GM21576 (cell line): Measurements from ENCODE around the gene TRNAU1AP.
"Not testable (repeated sequence)": the region's sequence is repeated elsewhere in the genome, so short reads cannot be mapped to it uniquely, and the experiment has no call there.

Experiments used
- ATAC-seq: cut with Tn5 transposase; IDR thresholded peaks from one replicate; pipeline ENCODE4 v1.9.1; 2021; ENCODE audit warnings: mild to moderate bottlenecking, moderate library complexity; ENCODE audit not compliant: unreplicated experiment

The TRNAU1AP gene

DNA sequence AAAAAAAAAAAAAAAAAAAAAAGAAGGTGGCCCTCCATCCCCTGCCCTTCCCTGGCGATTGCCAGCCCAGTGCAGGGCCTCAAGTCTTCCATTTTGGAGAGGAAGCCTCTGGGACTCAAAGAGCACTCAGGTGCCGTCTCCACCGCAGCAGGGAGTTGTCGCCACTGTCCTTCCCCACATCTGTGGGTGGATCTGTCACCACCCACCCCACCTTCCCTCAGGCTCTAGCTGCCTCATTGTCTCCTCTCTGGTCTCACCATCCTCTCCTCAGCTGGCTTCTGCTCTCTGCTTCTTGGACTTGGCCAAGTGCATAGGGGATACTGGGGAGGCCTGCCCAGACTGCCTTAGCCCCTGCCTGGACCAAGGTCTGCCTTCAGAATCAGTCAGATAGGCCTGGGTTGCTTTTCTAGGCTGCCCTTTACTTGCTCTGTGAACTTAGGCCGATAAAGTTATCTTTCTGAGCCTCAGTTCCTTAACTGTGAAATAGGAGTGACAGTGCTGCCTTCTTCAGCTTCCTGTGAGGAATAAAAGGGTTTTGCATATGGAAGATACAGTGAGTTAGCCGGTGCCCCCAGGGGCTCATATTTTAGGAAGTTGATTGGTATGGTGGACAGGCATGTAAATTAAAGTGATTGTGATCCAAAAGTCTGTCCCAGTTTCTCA, 31.3 kb upstream of the TRNAU1AP start:
- ATAC-seq, result no peak

GRCh38 chr1:28522537-28522936, 30.3 kb upstream of the TRNAU1AP start:
- not testable (repeated sequence) for ATAC-seq

DNA sequence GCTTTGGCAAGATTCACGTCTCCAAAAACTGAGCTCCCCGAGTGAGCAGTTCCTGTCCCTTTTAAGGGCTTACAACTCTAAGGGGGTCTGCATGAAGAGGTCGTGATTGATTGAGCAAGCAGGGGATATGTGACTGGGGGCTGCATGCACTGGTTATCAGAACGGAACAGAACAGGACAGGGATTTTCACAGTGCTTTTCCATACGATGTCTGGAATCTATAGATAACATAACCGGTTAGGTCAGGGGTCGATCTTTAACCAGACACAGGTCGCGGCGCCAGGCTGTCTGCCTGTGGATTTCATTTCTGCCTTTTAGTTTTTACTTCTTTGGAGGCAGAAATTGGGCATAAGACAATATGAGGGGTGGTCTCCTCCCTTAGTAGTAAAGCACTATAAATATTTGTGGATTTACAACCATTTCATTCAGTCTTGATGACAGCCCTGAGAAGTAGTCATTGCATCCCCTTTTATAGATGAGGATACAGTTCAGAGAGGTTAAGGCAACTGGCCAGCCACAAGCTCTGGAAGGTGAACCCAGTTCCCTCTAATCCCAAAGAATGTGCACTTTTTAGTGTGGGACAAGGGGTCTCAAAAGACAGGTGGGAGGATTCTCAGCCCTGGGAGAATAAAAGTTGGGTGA, 27.8 kb upstream of the TRNAU1AP start:
- ATAC-seq, result not testable (repeated sequence)

GRCh38 chr1:28526886-28527285, 26.0 kb upstream of the TRNAU1AP start:
- ATAC-seq, result no peak

DNA sequence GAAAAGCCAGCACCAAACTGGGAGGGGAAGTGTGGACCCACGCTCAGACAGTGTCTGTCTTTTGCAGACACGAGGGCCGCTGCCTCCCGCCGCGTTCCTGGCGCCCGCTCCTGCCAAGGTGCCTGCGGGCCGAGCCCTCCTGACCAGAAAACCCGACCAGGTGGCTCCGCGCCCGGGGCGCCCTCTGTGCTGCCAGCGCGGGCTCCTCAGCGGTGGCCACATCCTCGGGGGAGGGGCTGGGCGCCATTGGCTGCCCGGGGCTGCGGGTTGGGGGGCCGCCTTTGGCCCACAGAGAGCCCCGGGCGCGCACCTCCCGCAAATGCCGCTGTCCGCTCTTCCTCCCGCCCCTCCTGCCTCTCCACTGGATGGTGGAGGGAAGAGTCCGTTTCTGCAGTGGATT, 22.4 kb upstream of the TRNAU1AP start:
- ATAC-seq, result no peak

DNA sequence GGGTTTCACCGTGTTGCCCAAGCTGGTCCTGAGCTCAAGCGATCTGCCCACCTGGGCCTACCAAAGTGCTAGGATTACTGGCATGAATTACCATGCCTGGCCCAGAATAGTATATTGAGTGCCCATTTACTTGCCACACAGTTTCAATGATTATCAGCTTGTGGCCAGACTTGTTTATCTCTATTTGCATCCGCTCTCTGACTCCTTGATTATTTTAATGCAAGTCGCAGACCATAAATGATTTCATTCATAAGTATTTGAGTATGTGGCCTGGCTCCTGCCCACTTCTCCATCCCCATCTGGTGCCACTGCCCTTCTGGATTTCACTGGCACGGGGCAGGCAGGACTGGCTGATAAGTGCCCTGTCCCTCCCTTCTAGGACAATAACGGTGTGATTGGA, 18.2 kb upstream of the TRNAU1AP start:
- no peak for ATAC-seq

GRCh38 chr1:28535180-28535579, 17.7 kb upstream of the TRNAU1AP start:
- no peak for ATAC-seq

DNA sequence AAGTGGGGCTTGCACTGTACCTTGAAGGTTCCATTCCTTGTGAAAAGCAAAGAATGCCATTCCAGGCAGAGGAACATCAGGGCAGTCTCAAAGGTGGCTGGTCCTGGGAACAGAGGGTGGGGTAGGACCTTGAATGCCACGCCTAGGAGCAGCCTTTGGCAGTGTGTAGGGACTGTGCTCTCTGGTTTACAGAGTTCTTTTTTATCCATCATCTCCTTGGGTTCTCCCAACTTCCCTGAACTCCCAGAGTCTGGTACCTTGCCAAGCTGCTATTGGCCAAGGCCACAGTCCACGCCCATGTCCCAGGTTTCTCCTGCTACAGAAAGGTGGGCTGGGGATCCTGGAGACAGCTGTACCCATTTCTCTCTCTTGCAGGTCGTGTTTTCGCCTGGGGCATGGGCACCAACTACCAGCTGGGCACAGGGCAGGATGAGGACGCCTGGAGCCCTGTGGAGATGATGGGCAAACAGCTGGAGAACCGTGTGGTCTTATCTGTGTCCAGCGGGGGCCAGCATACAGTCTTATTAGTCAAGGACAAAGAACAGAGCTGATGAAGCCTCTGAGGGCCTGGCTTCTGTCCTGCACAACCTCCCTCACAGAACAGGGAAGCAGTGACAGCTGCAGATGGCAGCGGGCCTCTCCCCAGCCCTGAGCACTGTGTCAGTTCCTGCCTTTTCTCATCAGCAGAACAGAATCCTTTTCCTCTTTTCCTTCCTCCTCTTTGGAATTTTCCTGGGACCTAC, 15.3 kb upstream of the TRNAU1AP start:
- ATAC-seq, result no peak

GRCh38 chr1:28538286-28538685, 14.6 kb upstream of the TRNAU1AP start:
- no peak for ATAC-seq

- no peak for ATAC-seq
Observed at GRCh38 chr1:28540651-28541050, 12.2 kb upstream of the TRNAU1AP start.

DNA sequence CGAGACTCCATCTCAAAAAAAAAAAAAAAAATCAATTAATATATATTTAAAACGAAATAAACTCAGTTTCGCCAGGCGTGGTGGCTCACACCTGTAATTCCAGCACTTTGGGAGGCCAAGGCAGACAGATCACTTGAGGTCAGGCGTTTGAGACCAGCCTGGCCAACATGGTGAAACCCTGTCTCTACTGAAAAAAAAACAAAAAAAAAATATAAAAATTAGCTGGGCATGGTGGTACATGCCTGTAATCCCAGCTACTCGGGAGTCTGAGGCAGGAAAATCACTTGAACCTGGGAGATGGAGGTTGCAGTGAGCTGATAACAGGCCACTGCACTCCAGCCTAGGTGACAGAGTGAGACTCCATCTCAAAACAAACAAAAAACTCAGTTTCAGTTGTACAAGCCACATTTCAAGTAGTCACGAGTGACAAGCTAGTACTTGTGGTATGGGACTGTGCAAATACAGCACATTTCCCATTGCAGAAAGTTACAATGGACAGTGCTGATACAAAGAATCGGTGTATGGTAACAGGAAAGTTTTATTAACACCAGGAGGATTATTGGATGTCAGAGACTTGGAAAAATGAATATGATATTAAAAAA, 11.4 kb upstream of the TRNAU1AP start:
- ATAC-seq, result not testable (repeated sequence)

DNA sequence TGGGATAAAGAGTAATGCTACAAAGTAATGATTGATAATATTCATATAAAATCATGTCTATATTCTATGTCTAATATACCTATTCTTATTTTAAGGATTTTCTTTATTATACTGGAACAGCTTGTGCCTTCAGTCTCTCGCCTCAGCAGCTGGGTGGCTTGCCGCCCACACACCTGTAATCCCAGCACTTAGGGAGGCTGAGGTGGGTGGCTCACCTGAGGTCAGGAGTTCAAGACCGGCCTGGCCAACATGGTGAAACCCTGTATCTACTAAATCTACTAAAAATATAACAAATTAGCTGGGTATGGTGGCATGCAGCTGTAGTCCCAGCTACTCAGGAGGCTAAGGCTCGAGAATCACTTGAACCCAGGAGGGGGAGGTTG, 7.6 kb upstream of the TRNAU1AP start:
- no peak for ATAC-seq

GRCh38 chr1:28548318-28548717, 4.6 kb upstream of the TRNAU1AP start:
- ATAC-seq, result no peak

- no peak for ATAC-seq
Observed at GRCh38 chr1:28551381-28551780, 1.5 kb upstream of the TRNAU1AP start.

GRCh38 chr1:28560886-28561285, 8.0 kb downstream of the TRNAU1AP start:
- no peak for ATAC-seq

GRCh38 chr1:28564310-28564709, 11.4 kb downstream of the TRNAU1AP start:
- no peak for ATAC-seq

- ATAC-seq, result no peak
Observed at GRCh38 chr1:28565040-28565439, 12.2 kb downstream of the TRNAU1AP start.

GRCh38 chr1:28565726-28566125, 12.8 kb downstream of the TRNAU1AP start:
- ATAC-seq, result no peak

DNA sequence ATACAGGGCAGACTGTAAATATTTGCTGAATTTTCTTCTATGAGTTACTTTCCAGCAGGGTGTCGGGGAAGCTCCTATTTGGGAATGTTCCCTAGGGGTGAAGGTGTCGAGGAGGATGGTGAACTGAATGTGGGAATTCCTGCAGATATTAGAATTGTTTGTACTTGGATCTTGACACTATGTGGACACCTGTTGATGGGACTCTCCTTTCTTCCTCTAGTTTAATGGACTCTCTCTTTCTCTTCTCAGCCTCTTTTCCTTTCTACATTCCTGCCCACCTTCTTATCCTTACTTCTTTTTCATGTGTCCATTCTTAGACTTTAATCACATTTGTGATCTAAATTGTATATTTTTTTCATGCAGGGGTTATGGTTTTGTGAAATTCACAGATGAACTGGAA, 14.0 kb downstream of the TRNAU1AP start:
- no peak for ATAC-seq

- ATAC-seq, result no peak
Observed at GRCh38 chr1:28571911-28572310, 19.0 kb downstream of the TRNAU1AP start.

DNA sequence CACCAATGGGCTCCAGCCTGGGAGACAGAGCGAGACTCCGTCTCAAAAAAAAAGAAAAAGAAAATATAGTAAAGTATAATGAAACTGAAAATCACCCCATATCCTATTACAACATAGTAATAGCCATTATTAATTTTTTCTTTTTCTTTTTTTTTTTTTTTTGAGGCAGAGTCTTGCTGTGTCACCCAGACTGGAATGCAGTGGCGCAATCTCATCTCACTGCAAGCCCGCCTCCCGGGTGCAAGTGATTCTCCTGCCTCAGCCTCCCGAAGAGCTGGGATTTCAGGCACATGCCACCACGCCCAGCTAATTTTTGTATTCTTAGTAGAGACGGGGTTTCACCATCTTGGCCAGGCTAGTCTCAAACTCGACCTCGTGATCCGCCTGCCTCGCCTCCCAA, 20.0 kb downstream of the TRNAU1AP start:
- ATAC-seq, result not testable (repeated sequence)

DNA sequence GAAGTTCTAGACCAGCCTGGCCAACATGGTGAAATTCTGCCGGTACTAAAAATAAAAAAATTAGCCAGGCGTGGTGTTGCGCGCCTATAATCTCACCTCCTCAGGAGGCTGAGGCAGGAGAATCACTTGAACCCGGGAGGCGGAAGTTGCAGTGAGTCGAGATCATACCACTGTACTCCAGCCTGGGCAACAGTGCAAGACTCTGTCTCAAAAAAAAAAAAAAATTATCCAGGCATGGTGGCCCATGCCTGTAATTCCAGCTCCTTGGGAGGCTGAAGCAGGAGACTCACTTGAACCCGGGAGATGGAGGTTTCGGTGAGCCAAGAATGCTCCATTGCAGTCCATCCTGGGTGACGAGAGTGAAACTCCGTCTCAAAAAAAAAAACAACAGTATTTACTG, 20.7 kb downstream of the TRNAU1AP start:
- no peak for ATAC-seq
